Endothelial cell of umbilical vein (primary cell): ENCODE data around the gene DGKH.

ENCODE experiments used
- MAX ChIP-seq: IDR thresholded peaks from 2 replicates; pipeline ENCODE4 v1.6.1; 2011; ENCODE audit not compliant: insufficient read depth, insufficient read length
- POLR2A ChIP-seq: IDR thresholded peaks from 2 replicates; pipeline ENCODE4 v1.6.1; 2012; ENCODE audit warnings: low read depth, mild to moderate bottlenecking, control low read depth, low read length
- POLR2AphosphoS5 ChIP-seq: IDR thresholded peaks from 2 replicates; pipeline ENCODE4 v1.6.1; 2012; ENCODE audit warnings: low read depth, mild to moderate bottlenecking, control low read depth, low read length, moderate library complexity; ENCODE audit not compliant: insufficient read depth
- TF ChIP-seq, protein P1 (sequence below), 2 donors: IDR thresholded peaks; 1 replicate in 1 of 2; 2 replicates in 1 of 2; pipeline ENCODE4 v1.5.1; 2011; ENCODE audit warnings: low read length in 2 of 2, mild to moderate bottlenecking in 2 of 2, moderate library complexity in 2 of 2, control low read depth in 1 of 2, inconsistent platforms in 1 of 2, low read depth in 1 of 2; ENCODE audit not compliant: insufficient read depth in 1 of 2; ENCODE audit errors: extremely low read depth in 1 of 2

DNA sequence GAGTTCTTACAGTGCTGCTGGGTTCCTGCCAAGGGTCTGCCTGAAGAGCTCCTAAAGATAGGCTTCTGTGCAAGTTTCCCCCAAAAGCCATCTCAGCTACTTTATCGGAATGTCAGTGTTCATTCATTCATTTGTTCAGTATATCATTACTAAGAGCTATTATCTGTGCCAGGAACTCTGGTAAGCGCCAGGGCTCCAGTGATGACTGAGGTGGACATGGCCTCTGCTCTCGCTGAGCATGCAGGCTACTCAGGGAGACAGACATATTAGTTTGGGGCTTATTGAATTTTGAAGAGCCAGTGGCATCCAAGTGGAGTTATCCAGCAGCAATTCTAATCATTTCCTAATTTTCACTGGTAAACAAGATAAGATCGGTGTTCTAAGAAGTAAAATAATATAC is 65.8 kb downstream of the DGKH start:
- no peak for TF ChIP-seq POLR2AphosphoS5
- TF ChIP-seq POLR2A, result no peak
- TF ChIP-seq, protein P1, sequence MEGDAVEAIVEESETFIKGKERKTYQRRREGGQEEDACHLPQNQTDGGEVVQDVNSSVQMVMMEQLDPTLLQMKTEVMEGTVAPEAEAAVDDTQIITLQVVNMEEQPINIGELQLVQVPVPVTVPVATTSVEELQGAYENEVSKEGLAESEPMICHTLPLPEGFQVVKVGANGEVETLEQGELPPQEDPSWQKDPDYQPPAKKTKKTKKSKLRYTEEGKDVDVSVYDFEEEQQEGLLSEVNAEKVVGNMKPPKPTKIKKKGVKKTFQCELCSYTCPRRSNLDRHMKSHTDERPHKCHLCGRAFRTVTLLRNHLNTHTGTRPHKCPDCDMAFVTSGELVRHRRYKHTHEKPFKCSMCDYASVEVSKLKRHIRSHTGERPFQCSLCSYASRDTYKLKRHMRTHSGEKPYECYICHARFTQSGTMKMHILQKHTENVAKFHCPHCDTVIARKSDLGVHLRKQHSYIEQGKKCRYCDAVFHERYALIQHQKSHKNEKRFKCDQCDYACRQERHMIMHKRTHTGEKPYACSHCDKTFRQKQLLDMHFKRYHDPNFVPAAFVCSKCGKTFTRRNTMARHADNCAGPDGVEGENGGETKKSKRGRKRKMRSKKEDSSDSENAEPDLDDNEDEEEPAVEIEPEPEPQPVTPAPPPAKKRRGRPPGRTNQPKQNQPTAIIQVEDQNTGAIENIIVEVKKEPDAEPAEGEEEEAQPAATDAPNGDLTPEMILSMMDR (IDR thresholded peaks at IDR 0.05; ENCODE audit: extremely low read depth in 1 of 2, insufficient read depth in 1 of 2, low read depth in 1 of 2, low read length in 2 of 2), result no peak
- TF ChIP-seq MAX, result no peak
